NOMO-1 treated with dmso at 0.1 percent for 144 hours (cell line): Measurements from ENCODE around the gene PDE6A.
"Not testable (repeated sequence)": the region's sequence is repeated elsewhere in the genome, so short reads cannot be mapped to it uniquely, and the experiment has no call there.

ENCODE experiments used
- DNase-seq: peaks from one replicate; lab custom pipeline; 2025; ENCODE audit not compliant: unreplicated experiment; lab: John Stamatoyannopoulos, UW

PDE6A gene

GRCh38 chr5:149869411-149869821 lies 75.2 kb downstream of the PDE6A start:
- DNase-seq = no peak

GRCh38 chr5:149865746-149866145 lies 78.8 kb downstream of the PDE6A start:
- peak; percentile 48 for DNase-seq

- no peak for DNase-seq
These were observed 80.8 kb downstream of the PDE6A start for GRCh38 chr5:149863830-149864229.

GRCh38 chr5:149863176-149863575 lies 81.4 kb downstream of the PDE6A start:
- no peak for DNase-seq

- DNase-seq = no peak
These were observed 83.7 kb downstream of the PDE6A start for GRCh38 chr5:149860801-149861322.

- no peak for DNase-seq
These were observed 84.8 kb downstream of the PDE6A start for GRCh38 chr5:149859746-149860145.

- DNase-seq = not testable (repeated sequence)
These were observed 86.1 kb downstream of the PDE6A start for GRCh38 chr5:149858481-149858880.

GRCh38 chr5:149857499-149857898 lies 87.1 kb downstream of the PDE6A start:
- no peak for DNase-seq

GRCh38 chr5:149855366-149855765 lies 89.2 kb downstream of the PDE6A start:
- DNase-seq = no peak

GRCh38 chr5:149854866-149855265 lies 89.7 kb downstream of the PDE6A start:
- DNase-seq = no peak

GRCh38 chr5:149853701-149854100 lies 90.9 kb downstream of the PDE6A start:
- no peak for DNase-seq

- DNase-seq = no peak
These were observed 91.3 kb downstream of the PDE6A start for GRCh38 chr5:149853331-149853648.

- no peak for DNase-seq
These were observed 91.8 kb downstream of the PDE6A start for GRCh38 chr5:149852641-149853330.

- DNase-seq = no peak
These were observed 93.4 kb downstream of the PDE6A start for GRCh38 chr5:149851211-149851610.

GRCh38 chr5:149849966-149850910 lies 94.4 kb downstream of the PDE6A start:
- DNase-seq = no peak

- DNase-seq = no peak
These were observed 95.2 kb downstream of the PDE6A start for GRCh38 chr5:149849280-149849965.

GRCh38 chr5:149847611-149848010 lies 97.0 kb downstream of the PDE6A start:
- DNase-seq = no peak

- DNase-seq = no peak
These were observed 98.6 kb downstream of the PDE6A start for GRCh38 chr5:149846021-149846420.

- no peak for DNase-seq
These were observed 99.0 kb downstream of the PDE6A start for GRCh38 chr5:149845601-149846000.

GRCh38 chr5:149841851-149842793 lies 102.5 kb downstream of the PDE6A start:
- no peak for DNase-seq
